Right lung (tissue), 5 donors: Measurements from ENCODE around the gene DEPDC1. TPM values are rescaled to one million over a fixed set of nuclear protein-coding genes. Genes with fewer than 3 reads are reported as not detected.

Source experiments
- polyA plus RNA-seq, 5 donors: library from polyadenylated mRNA; unstranded; fragments of 120-200 nt; gene quantifications; one replicate each; pipeline versions ENCODE4 v1.2.1 to v1.2.3, GENCODE V29; 2013; ENCODE audit warnings: inconsistent platforms in 1 of 5, low replicate concordance in 1 of 5; ENCODE audit not compliant: insufficient read length in 5 of 5, insufficient read depth in 1 of 5

The DEPDC1 gene
- polyA plus RNA-seq, 5 donors: 8.1 to 30.8 (median 16.0) TPM

Other genes starting within 250 kb of the DEPDC1 start
- under 1 TPM; 0.09 to 0.69 (median 0.31) TPM for gene RPE65, start 47.1 kb downstream of the DEPDC1 start, polyA plus RNA-seq